BE2C (cell line): ENCODE results near the gene EXOC6B.

Experiments
- DNase-seq: peaks from one replicate; pipeline ENCODE4 v3.0.0-alpha.2; 2020
- H3K27me3 ChIP-seq: fragments of 250-450 bp; sonication (Bioruptor Pico); 2 replicates; pipeline ENCODE4 v1.5.1; 2020; ENCODE audit warnings: mild to moderate bottlenecking
- H3K36me3 ChIP-seq: fragments of 250-450 bp; sonication (Bioruptor Pico); 2 replicates; pipeline ENCODE4 v1.5.1; 2020; ENCODE audit warnings: mild to moderate bottlenecking
- H3K4me1 ChIP-seq: fragments of 250-450 bp; sonication (Bioruptor Pico); 2 replicates; pipeline ENCODE4 v1.5.1; 2020
- H3K4me3 ChIP-seq: 2 replicates; pipeline ENCODE4 v1.5.1; 2011; ENCODE audit warnings: low read depth, low read length
- H3K9me3 ChIP-seq: fragments of 250-450 bp; sonication (Bioruptor Pico); 2 replicates; pipeline ENCODE4 v1.5.1; 2020
- CTCF ChIP-seq: IDR thresholded peaks from 2 replicates; pipeline ENCODE4 v1.5.1; 2012; ENCODE audit warnings: mild to moderate bottlenecking, low read depth, low read length

The EXOC6B gene

GRCh38 chr2:72395096-72395495 lies 430.7 kb downstream of the EXOC6B start:
- DNase-seq = no peak
- Histone ChIP-seq H3K4me1 (no peaks in the 10 kb centered on the region), H3K4me3 (no peak overlapping the region), H3K9me3 (no peaks in the 10 kb centered on the region), H3K36me3 (no peaks in the 10 kb centered on the region), H3K27me3 (no peaks in the 10 kb centered on the region)
- TF ChIP-seq CTCF = no peak

- no peak for DNase-seq
Measured at GRCh38 chr2:72394541-72395070, 431.2 kb downstream of the EXOC6B start.

GRCh38 chr2:72389447-72389846 lies 436.4 kb downstream of the EXOC6B start:
- H3K27me3 ChIP-seq = no peaks in the 10 kb centered on the region
- DNase-seq = no peak
- H3K4me3 ChIP-seq = no peak overlapping the region
- no peaks in the 10 kb centered on the region for H3K9me3 ChIP-seq
- TF ChIP-seq CTCF = no peak
- no peaks in the 10 kb centered on the region for H3K36me3 ChIP-seq
- no peaks in the 10 kb centered on the region for H3K4me1 ChIP-seq

More at GRCh38 chr2:72394541-72395070, 431.2 kb downstream of the EXOC6B start:
- no peaks in the 10 kb centered on the region for H3K4me1 ChIP-seq
- H3K4me3 ChIP-seq = no peak overlapping the region
- no peaks in the 10 kb centered on the region for H3K27me3 ChIP-seq
- no peaks in the 10 kb centered on the region for H3K9me3 ChIP-seq
- TF ChIP-seq CTCF = no peak
- H3K36me3 ChIP-seq = no peaks in the 10 kb centered on the region

GRCh38 chr2:72388263-72388662 lies 437.6 kb downstream of the EXOC6B start:
- H3K27me3 ChIP-seq = no peaks in the 10 kb centered on the region
- no peak for TF ChIP-seq CTCF
- no peak overlapping the region for H3K4me3 ChIP-seq
- DNase-seq = no peak
- H3K4me1 ChIP-seq = no peaks in the 10 kb centered on the region
- no peaks in the 10 kb centered on the region for H3K9me3 ChIP-seq
- H3K36me3 ChIP-seq = no peaks in the 10 kb centered on the region

GRCh38 chr2:72386288-72386687 lies 439.5 kb downstream of the EXOC6B start:
- Histone ChIP-seq H3K36me3 (no peaks in the 10 kb centered on the region), H3K27me3 (no peaks in the 10 kb centered on the region), H3K4me1 (no peaks in the 10 kb centered on the region), H3K4me3 (no peak overlapping the region), H3K9me3 (no peaks in the 10 kb centered on the region)
- no peak for TF ChIP-seq CTCF
- DNase-seq = no peak

- H3K27me3 ChIP-seq = no peaks in the 10 kb centered on the region
Measured at GRCh38 chr2:72378753-72379348, 447.0 kb downstream of the EXOC6B start.

More at GRCh38 chr2:72378753-72379348, 447.0 kb downstream of the EXOC6B start:
- Histone ChIP-seq H3K4me3 (no peak overlapping the region), H3K9me3 (no peaks in the 10 kb centered on the region), H3K36me3 (no peaks in the 10 kb centered on the region), H3K4me1 (no peaks in the 10 kb centered on the region)
- no peak for DNase-seq
- TF ChIP-seq CTCF = no peak
